Measurements from ENCODE around the gene ERBB4. TPM values are rescaled to one million over a fixed set of nuclear protein-coding genes. Genes with fewer than 3 reads are reported as not detected.

Gene ERBB4
- total and polyA plus RNA-seq, 5 donors, result 4.3 to 38.8 (median 33.4) TPM

- no peak for DNase-seq
- H3K4me3 ChIP-seq (ENCODE audit: low read length), result no peak overlapping the region
- no peaks in the 10 kb centered on the region for H3K9me3 ChIP-seq (ENCODE audit: control insufficient read depth, low read length)
- WGBS, result 83% methylated on average over 3 of the region's 3 CpGs
- no peaks in the 10 kb centered on the region for H3K27me3 ChIP-seq (ENCODE audit: control insufficient read depth, insufficient read depth)
- intact Hi-C loops (cut with DNase I), result no loop called here
- ATAC-seq, result no peak
- no peak overlapping the region for H3K27ac ChIP-seq (ENCODE audit: low read length)
- no peaks in the 10 kb centered on the region for H3K4me1 ChIP-seq (ENCODE audit: control insufficient read depth, insufficient read depth, low read length)
Observed at GRCh38 chr2:211654211-211654780, 884.3 kb downstream of the ERBB4 start.

GRCh38 chr2:211652327-211652726 lies 886.3 kb downstream of the ERBB4 start:
- H3K4me1 ChIP-seq (ENCODE audit: control insufficient read depth, insufficient read depth, low read length), result no peaks in the 10 kb centered on the region
- H3K27ac ChIP-seq (ENCODE audit: low read length), result no peak overlapping the region
- intact Hi-C loops (cut with DNase I), result no loop called here
- ATAC-seq (no peak), DNase-seq (no peak)
- H3K27me3 ChIP-seq (ENCODE audit: control insufficient read depth, insufficient read depth), result no peaks in the 10 kb centered on the region
- H3K9me3 ChIP-seq (ENCODE audit: control insufficient read depth, low read length), result no peaks in the 10 kb centered on the region
- no peak overlapping the region for H3K4me3 ChIP-seq (ENCODE audit: low read length)
- 90% methylated on average over 1 of the region's 1 CpG for WGBS

GRCh38 chr2:211649331-211649730 lies 889.3 kb downstream of the ERBB4 start:
- ATAC-seq, result no peak
- no peaks in the 10 kb centered on the region for H3K4me1 ChIP-seq (ENCODE audit: control insufficient read depth, insufficient read depth, low read length)
- H3K27me3 ChIP-seq (ENCODE audit: control insufficient read depth, insufficient read depth), result no peaks in the 10 kb centered on the region
- no peaks in the 10 kb centered on the region for H3K9me3 ChIP-seq (ENCODE audit: control insufficient read depth, low read length)
- DNase-seq, result no peak
- H3K27ac ChIP-seq (ENCODE audit: low read length), result no peak overlapping the region
- intact Hi-C loops (cut with DNase I), result no loop called here
- no peak overlapping the region for H3K4me3 ChIP-seq (ENCODE audit: low read length)
- WGBS, result 66% methylated on average over 2 of the region's 2 CpGs

GRCh38 chr2:211631503-211631902 lies 907.1 kb downstream of the ERBB4 start:
- no peak overlapping the region for H3K4me3 ChIP-seq (ENCODE audit: low read length)
- ATAC-seq, result no peak
- 68% methylated on average over 1 of the region's 1 CpG for WGBS

GRCh38 chr2:211623096-211623495 lies 915.5 kb downstream of the ERBB4 start:
- no peaks in the 10 kb centered on the region for H3K4me1 ChIP-seq (ENCODE audit: control insufficient read depth, insufficient read depth, low read length)
- intact Hi-C loops (cut with DNase I), result no loop called here
- DNase-seq, result no peak
- no peaks in the 10 kb centered on the region for H3K9me3 ChIP-seq (ENCODE audit: control insufficient read depth, low read length)
- no peak for ATAC-seq
- no peaks in the 10 kb centered on the region for H3K27me3 ChIP-seq (ENCODE audit: control insufficient read depth, insufficient read depth)
- no peak overlapping the region for H3K4me3 ChIP-seq (ENCODE audit: low read length)
- no peak overlapping the region for H3K27ac ChIP-seq (ENCODE audit: low read length)

More at GRCh38 chr2:211631503-211631902, 907.1 kb downstream of the ERBB4 start:
- Histone ChIP-seq H3K9me3 (ENCODE audit: control insufficient read depth, low read length) (no peaks in the 10 kb centered on the region), H3K27ac (ENCODE audit: low read length) (no peak overlapping the region), H3K27me3 (ENCODE audit: control insufficient read depth, insufficient read depth) (no peaks in the 10 kb centered on the region), H3K4me1 (ENCODE audit: control insufficient read depth, insufficient read depth, low read length) (no peaks in the 10 kb centered on the region)
- no peak for DNase-seq
- intact Hi-C loops (cut with DNase I), result no loop called here

GRCh38 chr2:211620986-211621385 lies 917.6 kb downstream of the ERBB4 start:
- no peaks in the 10 kb centered on the region for H3K9me3 ChIP-seq (ENCODE audit: control insufficient read depth, low read length)
- no peaks in the 10 kb centered on the region for H3K27me3 ChIP-seq (ENCODE audit: control insufficient read depth, insufficient read depth)
- H3K4me1 ChIP-seq (ENCODE audit: control insufficient read depth, insufficient read depth, low read length), result no peaks in the 10 kb centered on the region
- intact Hi-C loops (cut with DNase I), result no loop called here
- ATAC-seq (no peak), DNase-seq (no peak)
- no peak overlapping the region for H3K4me3 ChIP-seq (ENCODE audit: low read length)
- no peak overlapping the region for H3K27ac ChIP-seq (ENCODE audit: low read length)
- 76% methylated on average over 1 of the region's 1 CpG for WGBS

DNA sequence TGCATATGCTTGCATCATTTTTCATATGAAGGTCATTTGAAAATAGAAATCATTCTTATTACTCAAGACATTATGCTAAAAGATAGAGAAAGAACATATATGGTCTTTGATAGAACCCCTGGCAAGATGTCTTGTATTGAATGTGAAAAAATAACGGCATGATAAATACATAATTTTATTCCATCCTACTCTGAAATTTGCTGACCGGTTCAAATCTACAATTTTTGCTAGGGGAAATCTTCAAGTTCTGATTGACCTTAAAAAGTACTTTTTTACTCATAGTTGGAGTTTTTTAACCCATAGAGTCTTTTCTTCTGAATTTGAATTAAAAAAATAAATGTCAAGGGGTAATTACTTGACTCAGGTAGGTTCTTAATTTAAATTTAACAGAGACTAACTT lies 920.8 kb downstream of the ERBB4 start:
- intact Hi-C loops (cut with DNase I), result no loop called here

DNA sequence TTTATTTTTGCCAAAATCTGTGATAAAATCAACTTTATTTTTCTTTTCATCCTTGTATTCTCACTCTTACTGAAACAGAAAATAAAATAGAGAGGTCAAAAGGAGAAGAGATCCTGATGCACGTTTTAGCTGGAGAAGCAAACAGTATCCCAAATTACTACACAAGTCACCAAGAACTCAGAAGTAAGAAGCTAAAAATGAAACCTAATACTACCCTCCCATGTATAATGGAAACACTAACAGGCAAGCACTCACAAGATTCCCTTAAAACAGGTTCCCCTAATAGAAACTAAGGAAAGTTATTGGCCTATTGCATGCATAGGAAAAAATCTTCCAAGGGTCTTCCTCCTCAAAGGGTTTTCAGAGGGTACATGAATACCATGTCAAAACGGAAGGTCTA lies 927.0 kb downstream of the ERBB4 start:
- ATAC-seq, result no peak
- no peak for DNase-seq
- Histone ChIP-seq H3K4me1 (ENCODE audit: control insufficient read depth, insufficient read depth, low read length) (no peaks in the 10 kb centered on the region), H3K4me3 (ENCODE audit: low read length) (no peak overlapping the region), H3K27ac (ENCODE audit: low read length) (no peak overlapping the region), H3K27me3 (ENCODE audit: control insufficient read depth, insufficient read depth) (no peaks in the 10 kb centered on the region), H3K9me3 (ENCODE audit: control insufficient read depth, low read length) (no peaks in the 10 kb centered on the region)
- intact Hi-C loops (cut with DNase I), result no loop called here
- 83% methylated on average over 2 of the region's 2 CpGs for WGBS

More for the DNA sequence above, 920.8 kb downstream of the ERBB4 start:
- DNase-seq, result no peak
- no peak overlapping the region for H3K27ac ChIP-seq (ENCODE audit: low read length)
- H3K4me1 ChIP-seq (ENCODE audit: control insufficient read depth, insufficient read depth, low read length), result no peaks in the 10 kb centered on the region
- H3K9me3 ChIP-seq (ENCODE audit: control insufficient read depth, low read length), result no peaks in the 10 kb centered on the region
- WGBS, result 92% methylated on average over 2 of the region's 2 CpGs
- no peak overlapping the region for H3K4me3 ChIP-seq (ENCODE audit: low read length)
- H3K27me3 ChIP-seq (ENCODE audit: control insufficient read depth, insufficient read depth), result no peaks in the 10 kb centered on the region
- ATAC-seq, result no peak

GRCh38 chr2:211611061-211611518 lies 927.5 kb downstream of the ERBB4 start:
- Histone ChIP-seq H3K4me3 (ENCODE audit: low read length) (no peak overlapping the region), H3K27ac (ENCODE audit: low read length) (no peak overlapping the region), H3K4me1 (ENCODE audit: control insufficient read depth, insufficient read depth, low read length) (no peaks in the 10 kb centered on the region), H3K27me3 (ENCODE audit: control insufficient read depth, insufficient read depth) (no peaks in the 10 kb centered on the region), H3K9me3 (ENCODE audit: control insufficient read depth, low read length) (no peaks in the 10 kb centered on the region)
- intact Hi-C loops (cut with DNase I), result no loop called here
- WGBS, result 91% methylated on average over 6 of the region's 6 CpGs
- DNase-seq (no peak), ATAC-seq (no peak)

- intact Hi-C loops (cut with DNase I), result no loop called here
- Histone ChIP-seq H3K27me3 (ENCODE audit: control insufficient read depth, insufficient read depth) (no peaks in the 10 kb centered on the region), H3K9me3 (ENCODE audit: control insufficient read depth, low read length) (no peaks in the 10 kb centered on the region), H3K27ac (ENCODE audit: low read length) (no peak overlapping the region), H3K4me3 (ENCODE audit: low read length) (no peak overlapping the region), H3K4me1 (ENCODE audit: control insufficient read depth, insufficient read depth, low read length) (no peaks in the 10 kb centered on the region)
- DNase-seq (no peak), ATAC-seq (no peak)
Observed at GRCh38 chr2:211609127-211609526, 929.5 kb downstream of the ERBB4 start.

- intact Hi-C loops (cut with DNase I), result no loop called here
- 69% methylated on average over 3 of the region's 3 CpGs for WGBS
Observed at GRCh38 chr2:211599146-211599545, 939.5 kb downstream of the ERBB4 start.

DNA sequence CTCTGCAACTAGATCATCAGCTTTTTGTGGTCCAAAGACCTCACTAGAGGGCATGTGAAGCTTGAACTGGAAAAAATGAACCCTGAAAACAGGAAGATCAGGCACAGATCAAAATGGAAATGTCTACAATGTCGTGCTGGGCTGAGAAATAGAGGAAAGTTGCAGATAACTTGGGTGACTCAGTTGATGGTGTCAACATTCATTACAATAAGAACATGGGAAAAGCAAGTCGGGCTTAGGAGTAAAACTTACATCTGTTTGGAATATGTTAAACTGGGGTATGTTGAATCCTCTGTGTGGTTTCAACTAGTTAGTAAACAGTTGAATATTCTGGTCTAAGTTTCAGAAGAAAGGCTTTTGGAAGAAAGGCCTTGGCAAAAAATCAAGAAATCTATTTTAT lies 940.4 kb downstream of the ERBB4 start:
- DNase-seq (no peak), ATAC-seq (no peak)
- no peaks in the 10 kb centered on the region for H3K9me3 ChIP-seq (ENCODE audit: control insufficient read depth, low read length)
- no peak overlapping the region for H3K4me3 ChIP-seq (ENCODE audit: low read length)
- H3K27me3 ChIP-seq (ENCODE audit: control insufficient read depth, insufficient read depth), result no peaks in the 10 kb centered on the region
- 58% methylated on average over 2 of the region's 2 CpGs for WGBS
- no peaks in the 10 kb centered on the region for H3K4me1 ChIP-seq (ENCODE audit: control insufficient read depth, insufficient read depth, low read length)
- intact Hi-C loops (cut with DNase I), result no loop called here
- H3K27ac ChIP-seq (ENCODE audit: low read length), result no peak overlapping the region

More at GRCh38 chr2:211599146-211599545, 939.5 kb downstream of the ERBB4 start:
- ATAC-seq (no peak), DNase-seq (no peak)
- H3K9me3 ChIP-seq (ENCODE audit: control insufficient read depth, low read length), result no peaks in the 10 kb centered on the region
- H3K27me3 ChIP-seq (ENCODE audit: control insufficient read depth, insufficient read depth), result no peaks in the 10 kb centered on the region
- H3K4me1 ChIP-seq (ENCODE audit: control insufficient read depth, insufficient read depth, low read length), result no peaks in the 10 kb centered on the region
- no peak overlapping the region for H3K27ac ChIP-seq (ENCODE audit: low read length)
- no peak overlapping the region for H3K4me3 ChIP-seq (ENCODE audit: low read length)

Data from right cardiac atrium (tissue), 5 donors.